Dermis microvascular lymphatic vessel endothelial cell (primary cell): ENCODE results near the gene SSTR5. TPM values are rescaled to one million over a fixed set of nuclear protein-coding genes. Genes with fewer than 3 reads are reported as not detected.

Experiments used
- DNase-seq, 2 donors: peaks; one replicate each; pipeline versions ENCODE4 v3.0.0 to v3.0.0-alpha.2; 2010; ENCODE audit warnings: low read depth in 2 of 2
- total RNA-seq: library from RNA; depleted of rRNA; stranded (reverse); fragments of >200 nt; gene quantifications from 2 replicates; pipeline ENCODE4 v1.2.1, GENCODE V29; 2014

The SSTR5 gene
- total RNA-seq, 1 donor from 2014 or later = 0.13 TPM

DNA sequence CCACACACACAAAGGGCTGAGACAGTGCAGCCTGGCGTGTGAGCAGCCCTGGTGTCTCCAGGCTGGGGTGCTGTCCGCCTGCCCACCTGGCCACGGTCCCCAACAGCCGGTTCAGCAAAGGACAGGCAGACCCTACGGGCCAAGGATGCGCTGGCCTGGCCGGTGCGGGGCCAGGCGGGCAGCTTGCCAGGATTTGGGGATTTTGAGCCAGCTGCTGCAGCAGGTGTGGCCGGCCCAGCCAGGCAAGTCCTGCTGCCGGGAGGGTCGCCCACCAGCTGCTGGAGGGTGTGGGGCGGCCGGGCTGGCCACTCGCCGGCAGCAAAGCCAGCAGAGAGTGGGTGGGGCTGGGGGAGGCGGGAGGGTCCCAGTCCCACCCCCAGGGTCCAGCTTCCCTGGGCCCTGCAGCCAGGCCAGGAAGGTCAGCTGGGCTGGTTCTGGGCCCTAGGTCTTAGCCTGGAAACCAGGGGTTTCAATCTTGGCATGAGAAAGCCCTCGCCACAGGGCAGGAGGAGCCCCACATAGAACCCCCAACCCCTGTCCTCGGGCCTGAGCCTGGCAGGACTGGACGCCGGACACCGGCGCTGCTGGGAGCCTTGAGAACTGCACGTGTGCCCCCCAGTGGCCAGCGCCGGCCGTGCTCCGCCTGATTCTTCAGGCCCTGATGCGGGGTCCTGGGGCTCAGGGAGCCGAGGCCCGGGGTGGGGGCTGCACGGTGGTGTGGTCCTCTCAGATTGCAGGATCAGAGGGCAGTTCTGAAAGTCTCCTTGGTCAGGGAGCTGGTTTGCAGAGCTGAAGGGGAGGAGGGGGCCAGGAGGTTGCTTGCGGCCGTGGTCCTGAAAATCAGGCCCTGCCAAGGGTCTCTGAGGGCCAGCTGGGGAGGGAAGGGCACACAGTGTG, 17.6 kb upstream of the SSTR5 start:
- peak; percentile 34 to 63 for DNase-seq

DNA sequence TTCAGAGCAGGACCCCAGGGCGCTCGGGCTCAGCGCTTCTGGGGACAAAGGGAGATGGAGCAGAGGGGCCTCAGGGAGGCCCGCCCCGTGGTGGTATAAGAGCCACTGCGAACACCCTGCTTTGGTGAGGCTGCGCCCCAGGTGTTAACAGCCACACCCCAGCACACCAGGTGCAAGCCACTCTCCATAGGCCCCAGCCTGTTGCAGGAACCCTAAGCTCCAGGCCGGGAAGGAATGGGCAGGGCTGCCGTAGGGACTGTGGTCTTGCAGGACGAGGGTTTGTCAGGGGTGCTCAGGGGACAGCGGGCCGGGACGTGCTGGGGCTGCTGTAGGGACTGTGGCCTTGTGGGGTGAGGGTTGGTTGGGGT, 17.0 kb upstream of the SSTR5 start:
- no peak for DNase-seq

DNA sequence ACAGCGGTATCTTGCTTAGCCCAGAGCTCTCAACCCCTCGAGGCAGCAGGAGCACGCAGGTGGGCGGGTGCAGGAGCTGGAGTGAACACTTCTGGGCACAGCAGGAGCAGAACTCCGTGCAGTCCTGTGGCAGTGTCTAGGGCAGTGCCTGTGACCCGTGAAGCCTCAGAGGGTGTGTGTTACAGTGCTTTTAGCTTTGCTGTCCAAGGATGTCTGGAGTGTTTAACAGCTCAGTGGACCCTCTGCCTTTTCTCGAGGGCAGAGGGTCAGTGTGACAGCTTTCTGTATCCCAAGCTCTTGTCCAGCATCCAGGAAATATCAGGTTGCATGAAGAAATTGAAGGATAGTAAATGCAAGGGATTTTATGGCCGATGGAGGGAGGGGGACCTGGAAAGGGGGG, 16.4 kb upstream of the SSTR5 start:
- DNase-seq = no peak

DNA sequence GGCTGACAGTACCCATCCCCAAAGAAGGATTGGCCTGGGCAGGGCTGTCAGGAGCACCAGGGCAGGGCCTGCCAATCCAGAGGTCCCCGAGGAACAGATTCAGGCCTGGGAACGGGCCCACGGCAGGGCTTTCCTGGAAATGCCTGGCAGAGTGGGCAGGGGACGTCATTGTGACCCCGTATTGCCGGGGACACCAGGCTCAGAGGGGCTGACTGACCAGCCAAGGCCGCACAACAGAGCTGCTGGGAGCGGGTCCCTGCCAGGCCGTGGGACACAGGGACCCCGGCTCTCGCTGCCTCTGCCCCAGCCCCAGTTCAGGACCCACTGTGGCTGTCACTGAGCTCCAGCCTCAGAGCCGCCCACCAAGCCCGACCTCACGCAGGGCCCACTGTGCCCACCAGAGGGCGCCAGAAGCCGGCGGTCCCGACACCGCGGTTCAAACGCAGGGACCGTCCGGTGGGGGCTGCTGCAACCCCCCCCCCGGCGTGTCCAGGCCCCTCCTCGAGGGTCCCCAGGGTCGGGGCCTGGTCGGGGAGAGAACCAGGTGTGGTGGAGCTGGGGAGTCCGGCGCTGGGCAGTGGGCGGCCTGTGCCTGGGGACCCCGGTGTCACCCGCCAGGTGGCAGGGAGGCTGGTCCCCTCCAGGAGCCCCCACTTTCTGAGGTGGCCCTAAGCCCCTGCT, 15.2 kb upstream of the SSTR5 start:
- DNase-seq = peak in 1 of 2 donors; percentile 32

DNA sequence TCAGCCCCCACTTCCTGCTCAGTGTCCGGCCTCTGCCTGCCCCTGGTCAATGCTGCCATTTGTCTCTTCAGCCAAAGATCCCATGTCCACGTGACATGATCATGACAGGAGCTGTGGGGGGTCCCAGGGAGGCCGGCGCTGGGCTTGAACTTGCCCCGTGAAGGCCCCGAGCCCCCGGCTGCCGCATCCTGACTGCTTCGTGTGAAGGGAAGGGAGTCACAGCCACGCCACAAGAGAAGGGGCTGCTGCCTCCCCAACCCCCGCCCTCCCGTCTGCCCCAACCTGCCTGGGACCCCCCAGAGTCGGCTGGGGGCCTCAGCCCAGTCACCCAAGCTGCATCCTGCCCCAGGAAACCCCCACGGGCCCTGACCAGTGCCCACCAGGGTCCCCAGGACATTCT, 14.3 kb upstream of the SSTR5 start:
- DNase-seq = no peak

DNA sequence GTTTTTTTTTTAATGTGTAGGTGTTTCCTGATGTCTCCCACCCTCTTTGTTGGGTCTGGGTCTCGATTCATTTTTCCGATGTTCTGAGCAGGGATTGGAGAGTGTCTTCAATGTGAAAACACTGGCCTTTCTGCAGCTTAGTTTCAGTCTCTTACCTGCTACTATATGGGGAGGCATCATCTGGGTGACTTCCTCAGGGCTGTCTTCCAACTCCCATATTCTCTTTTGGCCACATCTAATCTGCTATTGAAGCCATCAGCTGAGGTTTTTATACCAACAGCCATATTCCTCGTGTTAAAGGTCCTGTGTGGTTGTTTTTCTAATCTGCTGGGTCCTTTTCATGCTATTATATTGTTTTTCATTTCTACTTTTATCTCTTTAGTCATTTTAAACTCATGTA, 13.2 kb upstream of the SSTR5 start:
- DNase-seq = no peak

DNA sequence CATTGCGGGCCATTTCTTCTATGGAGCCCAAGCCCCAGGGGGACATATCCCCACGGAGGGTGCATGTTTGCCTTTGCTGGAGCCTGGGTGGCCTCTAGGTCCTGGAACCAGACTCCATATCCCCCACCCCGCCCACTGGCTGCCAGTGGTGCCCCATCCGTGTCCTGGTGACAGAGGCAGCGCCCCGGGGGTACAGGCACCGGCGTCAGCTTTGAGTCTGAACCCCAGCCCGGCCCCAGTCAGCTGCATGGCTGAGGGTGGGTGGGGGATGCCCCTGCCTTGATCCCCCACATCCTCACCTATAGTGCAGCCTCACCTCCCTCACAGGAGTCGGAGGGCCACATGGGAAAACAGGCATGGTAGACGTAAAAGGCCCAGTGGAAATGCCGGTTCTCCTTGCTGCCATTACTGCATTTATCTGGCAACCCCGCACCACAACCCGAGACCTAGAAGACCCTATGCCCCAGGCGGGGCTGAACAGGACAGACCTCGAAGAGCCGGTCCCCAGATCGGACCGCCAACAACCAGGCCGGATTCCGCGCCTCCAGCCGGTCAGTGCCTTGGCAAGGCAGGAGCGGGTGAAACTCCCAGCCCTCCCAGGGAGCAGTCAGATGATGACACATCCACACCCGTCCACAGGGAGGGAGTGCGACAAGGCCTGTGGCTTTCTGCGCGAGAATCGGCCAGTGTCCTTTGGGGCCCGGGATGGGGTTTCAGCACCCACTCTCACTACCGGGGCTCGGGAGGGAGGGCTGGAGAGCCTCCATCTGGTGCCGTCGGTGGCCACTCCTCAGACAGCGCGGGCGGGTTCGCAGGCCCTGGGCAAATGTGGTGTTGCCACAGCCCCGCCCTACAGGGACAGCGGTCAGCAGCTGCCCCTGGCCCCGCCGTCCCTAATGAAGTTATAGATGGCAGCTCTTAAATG, 11.9 kb upstream of the SSTR5 start:
- no peak for DNase-seq

DNA sequence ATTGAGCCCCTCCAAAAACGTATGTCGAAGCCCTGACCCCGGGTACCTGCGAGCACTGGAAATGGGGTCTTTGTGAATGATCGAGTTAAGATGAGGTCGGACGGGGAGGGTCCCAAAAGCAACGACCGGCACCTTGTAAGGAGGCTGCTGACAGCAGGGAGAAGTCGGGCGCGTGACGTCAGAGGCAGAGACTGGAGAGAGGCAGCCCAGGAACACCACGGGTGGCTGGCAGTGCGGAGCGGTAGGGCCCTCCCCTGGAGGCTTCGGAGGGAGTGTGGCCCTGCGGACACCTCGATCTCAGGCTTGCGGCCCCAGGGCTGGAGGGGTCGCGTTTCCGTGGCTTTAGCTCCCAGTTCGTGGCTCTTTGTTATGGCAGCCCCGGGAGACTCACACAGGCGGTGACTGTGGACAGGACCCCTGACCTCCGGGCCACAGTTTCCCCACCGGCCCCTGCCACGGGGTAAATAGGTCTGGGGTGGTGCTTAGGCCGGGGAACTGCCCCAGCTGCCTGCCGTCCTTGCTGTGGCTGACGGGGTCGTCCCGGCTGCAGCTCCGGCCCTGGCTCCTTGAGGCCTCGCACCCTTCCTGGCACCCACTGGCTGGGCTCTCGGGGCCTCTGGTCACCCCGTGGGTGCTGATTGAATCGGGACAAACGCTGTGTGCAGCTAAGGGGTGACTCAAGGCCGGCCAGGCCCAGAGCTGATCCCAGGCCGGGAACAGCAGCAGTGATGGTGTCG, 10.6 kb upstream of the SSTR5 start:
- no peak for DNase-seq

DNA sequence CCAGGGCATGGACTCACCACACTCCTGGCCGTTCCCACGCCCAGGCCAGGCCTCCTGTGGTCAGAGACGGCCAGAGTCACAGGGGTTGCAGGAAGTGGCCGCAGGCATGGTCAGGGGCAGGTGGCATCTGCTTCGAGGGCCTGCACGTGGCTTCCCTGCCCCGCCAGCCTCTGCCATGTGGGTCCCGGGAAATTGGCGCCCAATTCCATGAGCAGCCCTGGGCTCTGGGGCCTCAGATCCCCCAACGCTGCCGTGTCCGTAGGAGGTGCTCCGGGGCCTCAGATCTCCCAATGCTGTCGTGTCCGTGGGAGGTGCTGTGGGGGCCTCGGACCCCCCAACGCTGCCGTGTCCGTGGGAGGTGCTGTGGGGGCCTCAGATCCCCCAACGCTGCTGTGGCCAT, 9.7 kb upstream of the SSTR5 start:
- no peak for DNase-seq

DNA sequence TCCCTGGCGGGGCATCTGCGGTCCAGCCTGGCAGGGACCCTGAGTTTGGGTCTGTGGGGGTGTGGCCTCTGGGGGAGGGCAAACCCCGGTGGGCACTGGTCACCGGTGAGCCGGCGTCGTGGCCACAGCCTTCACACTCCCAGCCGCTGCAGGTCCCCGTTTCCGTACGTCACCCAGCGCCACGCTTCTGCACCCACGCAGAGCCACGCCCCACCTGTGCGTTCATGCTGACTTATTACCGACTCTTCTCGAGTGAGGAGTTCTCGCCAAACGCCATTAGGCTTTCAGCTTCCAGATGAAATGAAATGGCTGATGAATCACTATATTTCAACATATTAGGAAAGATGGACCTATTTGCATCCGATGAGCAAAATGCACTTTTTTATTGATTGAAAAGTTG, 8.8 kb upstream of the SSTR5 start:
- DNase-seq = no peak

DNA sequence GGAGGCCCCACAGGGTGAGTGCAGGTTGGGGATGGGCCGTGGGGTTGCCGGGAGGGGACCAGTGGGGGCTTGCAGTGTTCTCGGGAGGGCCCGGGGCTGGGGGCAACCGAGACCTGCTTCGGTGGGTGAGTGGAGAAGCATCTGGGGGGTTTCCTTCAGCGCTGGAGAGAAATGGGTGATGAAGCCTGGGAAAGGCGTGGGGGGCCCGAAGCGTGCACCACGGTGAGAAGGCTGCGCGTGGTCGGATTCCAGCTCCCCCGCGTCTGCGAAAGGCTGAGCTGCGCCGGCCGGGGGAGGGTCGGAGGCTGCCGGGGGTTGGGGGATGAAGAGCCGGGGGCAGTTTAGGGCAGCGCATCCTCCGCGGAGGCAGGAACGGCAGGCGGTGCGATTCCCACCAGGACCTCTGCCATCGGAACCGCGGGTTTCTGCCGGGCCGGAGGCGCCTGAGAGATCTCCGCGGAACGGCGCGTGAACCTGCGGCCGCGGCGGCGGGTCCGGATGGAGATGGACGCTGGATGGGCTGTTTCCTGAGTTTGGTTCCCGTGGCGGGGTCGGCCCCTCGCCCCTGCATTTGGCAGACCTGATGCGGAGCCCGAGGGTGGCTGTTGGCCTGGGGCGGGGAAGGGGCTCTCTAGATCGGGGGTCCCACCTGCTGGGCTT, 6.9 kb upstream of the SSTR5 start:
- no peak for DNase-seq

DNA sequence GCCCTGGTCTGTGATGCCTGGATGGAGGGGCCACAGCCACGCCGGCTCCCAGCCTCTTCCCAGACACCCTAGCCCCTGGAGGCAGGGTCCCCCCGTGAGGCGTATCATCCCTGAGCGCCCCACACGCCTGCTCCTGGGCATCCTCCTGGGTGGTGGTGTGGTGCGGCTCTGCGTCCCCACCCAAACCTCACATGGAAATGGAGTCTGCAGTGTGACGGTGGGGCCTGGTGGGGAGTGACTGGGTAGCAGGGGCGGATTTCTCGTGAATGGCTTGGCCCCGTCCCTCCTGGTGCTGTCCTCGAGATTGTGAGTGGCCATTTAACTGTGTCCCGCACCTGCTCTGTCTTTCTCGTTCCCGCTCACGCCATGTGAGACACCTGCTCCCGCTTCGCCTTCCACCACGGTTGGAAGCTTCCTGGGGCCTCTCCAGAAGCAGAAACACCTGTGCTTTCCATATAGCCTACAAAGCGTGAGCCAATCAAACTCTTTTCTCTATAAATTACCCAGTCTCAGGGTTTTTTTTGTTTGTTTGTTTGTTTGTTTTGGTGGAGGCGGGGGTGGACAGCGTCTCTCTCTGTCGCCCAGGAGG, 5.9 kb upstream of the SSTR5 start:
- no peak for DNase-seq

DNA sequence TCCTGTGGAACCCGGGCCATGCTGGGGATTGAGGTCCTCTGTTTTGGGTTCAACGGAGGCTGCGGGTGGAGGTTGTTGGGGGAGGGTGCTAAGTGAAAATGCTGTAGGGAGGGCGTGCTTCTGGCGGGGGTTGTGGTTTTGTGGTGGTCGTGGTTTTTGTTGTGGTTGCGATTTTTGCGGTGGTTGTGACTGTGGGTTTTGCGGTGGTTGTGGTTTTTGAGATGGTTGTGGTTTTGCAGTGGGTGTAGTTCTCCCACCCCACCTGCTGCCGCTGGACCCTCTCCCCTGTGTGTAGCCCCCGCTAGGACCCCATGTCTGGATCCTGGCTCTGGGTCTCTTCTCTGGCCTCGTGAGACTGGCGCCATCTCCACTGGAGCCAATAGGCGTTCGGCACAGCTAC, 4.9 kb upstream of the SSTR5 start:
- no peak for DNase-seq

DNA sequence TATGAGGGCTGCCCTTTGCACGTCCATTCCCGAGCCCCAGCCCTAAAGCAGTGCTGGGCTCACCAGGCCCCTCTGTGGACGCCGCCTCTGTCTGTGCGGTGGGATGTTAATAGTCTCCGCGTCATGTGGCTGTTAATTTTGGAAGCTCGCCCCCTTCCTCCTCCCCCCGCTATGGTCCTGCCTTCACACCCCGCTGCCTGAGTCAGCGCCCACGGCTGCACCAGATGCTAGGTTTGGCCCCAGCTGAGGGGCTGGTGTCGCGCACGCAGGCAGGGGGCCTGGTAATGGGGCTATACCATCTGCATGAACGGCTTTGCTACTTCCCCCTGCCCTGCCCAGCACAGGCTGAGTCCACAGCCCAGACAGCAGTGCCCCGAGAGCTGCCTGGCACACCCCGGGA, 4.1 kb upstream of the SSTR5 start:
- no peak for DNase-seq

DNA sequence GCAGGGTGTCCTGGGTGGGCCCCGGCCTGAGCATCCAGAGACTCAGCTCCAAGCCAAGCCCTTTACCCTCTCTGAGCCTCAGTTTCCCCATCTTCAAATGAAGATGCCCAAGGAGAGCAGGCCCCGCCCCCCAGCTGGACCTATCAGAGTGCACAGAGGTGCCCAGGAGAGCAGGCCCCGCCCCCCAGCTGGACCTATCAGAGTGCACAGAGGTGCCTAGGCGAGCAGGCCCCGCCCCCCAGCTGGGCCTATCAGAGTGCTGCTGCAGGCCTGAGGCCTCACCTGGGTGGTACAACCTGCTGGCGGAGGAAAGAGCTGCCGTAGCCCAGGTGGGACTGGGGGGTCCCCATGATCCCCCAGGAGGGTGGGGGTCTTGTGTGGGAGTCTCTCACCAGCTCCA, 3.4 kb upstream of the SSTR5 start:
- no peak for DNase-seq

DNA sequence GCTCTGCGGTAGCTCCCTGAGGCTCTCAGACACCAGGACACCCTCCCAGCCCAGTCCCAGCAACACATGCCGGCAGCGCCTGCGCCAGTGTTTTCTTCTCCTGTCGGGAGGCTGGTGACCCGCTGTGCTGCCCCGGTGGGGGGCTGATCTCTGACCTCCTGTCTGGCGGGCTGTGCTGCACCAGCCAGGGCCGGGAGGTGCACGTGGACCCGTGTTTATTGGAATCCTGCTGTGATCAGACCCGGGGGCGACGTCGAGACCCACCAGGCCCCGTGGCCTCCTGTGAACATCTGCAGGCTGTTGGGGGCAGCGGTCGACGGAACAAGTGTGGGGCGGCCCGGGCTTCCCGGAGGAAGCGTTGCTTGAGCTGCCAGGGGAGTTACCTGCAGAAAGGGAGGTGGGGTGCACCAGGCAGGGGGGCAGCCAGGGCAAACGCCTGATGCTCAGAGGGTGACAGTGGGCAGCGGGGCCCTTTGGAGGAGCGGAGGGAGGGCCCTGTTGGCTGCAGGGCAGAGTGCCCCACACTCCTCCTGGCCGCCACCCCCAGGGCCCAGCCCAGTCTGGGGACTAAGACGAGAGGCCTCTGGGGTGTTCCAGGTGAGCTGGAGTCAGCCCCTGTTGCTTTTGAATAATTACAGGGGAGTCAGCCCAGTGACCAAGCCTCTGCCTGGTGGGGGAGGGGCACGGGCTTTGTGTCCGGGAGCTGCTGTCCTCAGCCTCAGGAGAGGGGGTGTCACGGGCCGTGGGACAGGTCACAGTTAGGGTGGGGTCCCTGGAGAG, 2.3 kb upstream of the SSTR5 start:
- no peak for DNase-seq

DNA sequence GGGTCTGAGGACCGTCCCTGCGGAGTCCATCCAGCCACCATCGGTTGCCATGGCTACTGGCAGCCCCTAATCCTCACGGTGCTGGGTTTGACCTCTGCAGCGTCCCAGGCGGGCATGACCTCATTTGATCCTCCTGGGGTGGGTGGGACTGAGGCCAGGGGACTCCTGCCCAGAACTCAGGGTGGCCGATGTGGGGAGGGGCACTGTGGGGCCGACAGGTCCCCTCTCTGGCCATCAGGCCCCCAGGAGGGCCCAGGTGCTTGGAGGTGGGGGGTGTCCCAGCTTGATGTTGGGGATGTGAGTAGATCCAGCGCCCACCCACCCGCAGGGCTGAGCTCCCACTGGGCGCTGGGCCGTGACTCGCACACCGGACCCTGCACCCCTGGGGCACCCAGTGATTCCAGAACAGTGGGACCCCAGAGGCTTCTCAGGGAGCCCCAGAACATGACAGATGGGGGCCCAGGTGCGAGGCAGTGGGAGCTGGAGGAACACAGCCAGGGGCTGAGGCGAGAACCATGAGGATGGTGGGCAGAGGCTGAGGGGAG, 1.6 kb upstream of the SSTR5 start:
- DNase-seq = no peak

DNA sequence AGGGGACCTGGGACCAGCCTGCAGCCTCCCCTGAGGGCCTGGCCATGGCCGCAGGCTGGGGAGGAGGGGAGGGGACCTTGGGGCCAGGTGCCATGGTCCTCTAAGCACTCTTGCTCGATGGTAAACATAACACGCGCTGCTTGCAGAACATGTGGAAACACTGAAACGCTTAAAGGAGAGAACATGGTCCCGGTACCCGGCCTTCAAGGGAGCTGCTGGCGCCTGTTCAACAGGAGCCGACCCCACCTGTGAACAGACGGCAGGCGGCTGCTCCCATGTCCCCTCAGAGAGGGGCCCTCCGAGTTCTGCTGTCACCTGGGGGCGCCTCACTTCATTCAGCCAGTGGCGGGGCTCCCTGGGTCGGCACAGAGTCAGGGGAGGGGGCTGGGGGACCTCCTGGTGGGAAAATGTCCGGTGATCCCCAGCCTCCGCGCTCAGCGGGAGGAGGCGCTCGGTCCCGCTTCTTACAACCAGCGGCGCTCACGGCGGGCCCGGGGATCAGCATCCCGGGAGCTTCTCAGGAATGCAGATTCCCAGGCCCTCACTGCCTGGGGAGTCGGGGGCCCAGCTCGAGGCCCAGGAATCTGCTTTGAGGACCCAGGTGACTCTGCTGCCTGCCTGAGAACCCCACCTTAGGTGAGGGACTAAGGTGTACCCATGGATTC, 854 bp upstream of the SSTR5 start:
- DNase-seq = no peak

DNA sequence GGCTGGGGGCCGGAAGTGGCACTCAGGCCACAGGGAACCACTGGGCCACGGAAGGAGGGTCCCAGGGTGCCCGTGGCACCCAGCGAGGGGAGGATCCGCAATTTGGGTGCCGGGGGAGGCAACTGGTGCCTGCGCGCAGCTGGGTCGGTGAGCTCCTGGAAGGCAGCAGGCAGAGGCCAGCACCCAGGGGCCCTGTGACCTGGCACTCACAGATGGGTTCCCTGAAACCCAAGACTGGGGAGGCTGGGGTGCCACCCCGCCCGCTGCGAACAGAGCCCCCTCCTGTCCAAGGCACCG, 663 bp downstream of the SSTR5 start:
- DNase-seq = no peak
